Memory B cell (primary cell): ENCODE results near the gene SOX18.

Experiments used
- ATAC-seq: fragments of 150-1000 bp; cut with Tn5 transposase; 2 replicates; pipeline ENCODE4 v1.10.0; 2021; ENCODE audit warnings: low read depth, mild to moderate bottlenecking, moderate library complexity
- DNase-seq, 2 donors: peaks; one replicate each; pipeline ENCODE4 v3.0.0; 2022; ENCODE audit warnings: low spot score in 2 of 2
- H3K27ac Mint-ChIP-seq: one replicate; pipeline ENCODE4 v1.8.0; 2022; ENCODE audit warnings: mild to moderate bottlenecking, moderate library complexity, mixed read lengths
- H3K27me3 Mint-ChIP-seq: one replicate; pipeline ENCODE4 v1.8.0; 2022; ENCODE audit warnings: mixed read lengths
- H3K36me3 Mint-ChIP-seq: one replicate; pipeline ENCODE4 v1.8.0; 2022; ENCODE audit warnings: mild to moderate bottlenecking, mixed read lengths
- H3K4me1 Mint-ChIP-seq: one replicate; pipeline ENCODE4 v1.8.0; 2022; ENCODE audit warnings: mixed read lengths
- H3K4me3 Mint-ChIP-seq: one replicate; pipeline ENCODE4 v1.8.0; 2022; ENCODE audit warnings: mild to moderate bottlenecking, moderate library complexity, mixed read lengths
- H3K9me3 Mint-ChIP-seq: one replicate; pipeline ENCODE4 v1.8.0; 2022; ENCODE audit warnings: mixed read lengths

Gene SOX18

DNA sequence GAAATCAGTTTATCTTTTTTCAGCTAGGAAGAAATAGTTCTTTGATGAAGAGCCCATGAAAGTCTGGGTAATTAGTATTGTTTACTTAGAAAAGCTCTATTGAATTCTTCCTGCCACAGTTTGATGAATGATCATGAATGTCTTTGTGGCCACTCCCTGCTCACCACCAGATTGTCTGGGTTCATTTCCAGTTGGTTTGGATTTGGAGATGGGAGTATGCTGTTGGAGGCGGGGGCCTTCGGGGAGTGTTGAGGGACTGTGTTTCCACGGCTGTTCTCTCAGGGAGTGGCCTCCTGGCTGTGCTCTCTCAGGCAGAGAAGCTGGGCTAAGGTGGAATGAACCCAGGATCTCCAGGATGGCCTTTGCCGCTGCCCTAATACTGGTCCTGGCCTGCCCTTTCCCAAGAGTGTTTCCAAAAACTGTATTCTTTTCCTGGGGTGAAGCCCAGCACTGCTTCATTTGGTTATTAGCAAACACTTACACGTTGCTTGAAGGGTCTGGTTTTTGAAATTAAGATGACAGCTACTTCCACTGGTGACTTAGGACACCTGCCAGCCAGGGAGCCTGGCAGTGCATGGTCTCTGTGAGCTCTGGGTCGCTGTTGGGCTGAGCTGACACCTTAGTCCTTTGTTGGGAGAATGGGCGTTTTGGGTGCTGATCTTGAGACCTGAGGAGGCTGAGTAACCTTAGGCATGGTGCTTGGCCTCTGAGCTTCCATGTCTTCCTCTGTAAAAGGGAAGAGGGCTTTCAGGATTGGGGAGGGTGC is 45.3 kb downstream of the SOX18 start:
- Mint-ChIP-seq H3K9me3 (peaks cover 3% of the 10 kb centered on the region), H3K4me3 (no peak overlapping the region), H3K27me3 (no peaks in the 10 kb centered on the region), H3K27ac (no peak overlapping the region), H3K4me1 (no peaks in the 10 kb centered on the region), H3K36me3 (peaks cover 31% of the 10 kb centered on the region)
- no peak for ATAC-seq
- no peak for DNase-seq

- H3K27me3 Mint-ChIP-seq: no peaks in the 10 kb centered on the region
- H3K4me1 Mint-ChIP-seq: no peaks in the 10 kb centered on the region
- no peak overlapping the region for H3K4me3 Mint-ChIP-seq
- no peak overlapping the region for H3K27ac Mint-ChIP-seq
- no peak for ATAC-seq
- H3K9me3 Mint-ChIP-seq: no peaks in the 10 kb centered on the region
- H3K36me3 Mint-ChIP-seq: peaks cover 28% of the 10 kb centered on the region
- DNase-seq: no peak
Observed at GRCh38 chr20:64001607-64002011, 47.8 kb downstream of the SOX18 start.

DNA sequence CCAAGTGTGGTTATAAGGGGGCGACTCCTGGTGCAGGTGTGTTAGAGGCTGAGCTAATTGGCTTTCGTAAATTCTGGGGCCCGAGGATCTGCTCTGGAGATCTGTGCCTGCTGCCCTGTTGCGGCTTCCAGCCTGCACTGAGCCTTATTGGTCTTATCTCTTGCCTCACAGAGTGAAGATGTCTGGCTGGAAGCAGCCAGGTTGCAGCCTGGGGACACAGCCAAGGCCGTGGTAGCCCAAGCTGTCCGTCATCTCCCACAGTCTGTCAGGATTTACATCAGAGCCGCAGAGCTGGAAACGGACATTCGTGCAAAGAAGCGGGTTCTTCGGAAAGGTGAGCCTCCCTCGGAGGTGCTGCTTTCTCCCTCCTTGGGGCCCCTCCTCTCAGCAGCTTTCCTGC is 48.5 kb downstream of the SOX18 start:
- Mint-ChIP-seq H3K27ac (no peak overlapping the region), H3K4me3 (no peak overlapping the region), H3K9me3 (no peaks in the 10 kb centered on the region), H3K36me3 (peaks cover 29% of the 10 kb centered on the region), H3K4me1 (no peaks in the 10 kb centered on the region), H3K27me3 (no peaks in the 10 kb centered on the region)
- no peak for DNase-seq
- ATAC-seq: no peak
